Measurements from ENCODE around the gene SGSM2. TPM values are rescaled to one million over a fixed set of nuclear protein-coding genes. Genes with fewer than 3 reads are reported as not detected.
A peak's percentile ranks its signal among the peaks of the same experiment; 100 is the strongest.

The SGSM2 gene
- total RNA-seq, 1 experiment from 2014 or later = 62.0 TPM

DNA sequence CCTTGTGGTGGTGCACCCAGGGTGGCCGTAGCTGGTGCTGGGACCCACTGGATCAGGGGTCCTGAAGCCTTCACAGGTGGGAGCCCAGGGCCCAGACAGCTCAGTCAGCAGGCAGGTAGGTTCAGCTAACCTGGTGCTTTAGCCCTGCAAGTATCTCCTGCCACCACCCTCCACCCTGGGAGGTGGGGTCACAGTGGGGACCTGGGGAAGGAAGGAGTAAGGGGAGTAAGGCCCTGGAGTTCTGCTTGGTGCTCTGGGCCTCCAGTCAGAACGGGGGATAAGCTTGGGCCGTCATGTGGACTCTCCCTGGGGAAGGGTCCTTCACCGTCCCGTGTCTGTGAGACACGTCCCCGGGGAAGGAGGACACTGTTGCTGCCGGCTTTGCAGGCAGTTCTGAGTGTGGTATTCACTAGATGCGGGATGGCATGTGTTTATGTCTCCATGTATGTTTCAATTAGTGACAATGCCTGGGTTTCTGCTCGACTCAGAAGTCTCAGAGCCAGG, 20.7 kb downstream of the SGSM2 start:
- Histone ChIP-seq H3K4me2 (peak overlapping the region; percentile 60), H3K79me2 (ENCODE audit: low read depth) (0 out of 2 replicates have a peak, but pooled peaks cover 4% of the 10 kb centered on the region), H3K36me3 (ENCODE audit: low read depth) (no peaks in the 10 kb centered on the region), H3K9me3 (ENCODE audit: insufficient read depth, low read depth) (no peaks in the 10 kb centered on the region), H3K4me3 (no peak overlapping the region), H3K4me1 (replicated peaks; ENCODE audit: insufficient read depth) (peaks cover 50% of the 10 kb centered on the region), H3K9me2 (ENCODE audit: insufficient read depth) (no peaks in the 10 kb centered on the region), H3F3A (ENCODE audit: insufficient read depth, low read depth) (peaks cover 48% of the 10 kb centered on the region), H2AFZ (no peak overlapping the region), H3K27me3 (ENCODE audit: insufficient read depth, low read depth) (no peaks in the 10 kb centered on the region), H3K27ac (peak overlapping the region; percentile 89), H4K20me1 (ENCODE audit: insufficient read depth) (peaks cover 3% of the 10 kb centered on the region; the same call in 1 of the 2 replicates)
- intact Hi-C loops (cut with micrococcal nuclease; ENCODE audit: unreplicated experiment) = loop anchor here (2.0 to 5.0 kb wide), 5 partner anchors 35 to 306 kb away; partner anchors contain the start of genes MNT, SMG6 and SRR
- ChIA-PET POLR2A (ENCODE audit: unreplicated experiment) (no interaction called here), CTCF (interaction anchor here (0.7 kb wide), 1 partner anchor 22 kb away, joined by 3 read pairs; no protein-coding TSS in a partner anchor)
- BruUV-seq (replicated peaks) = no TSS peak
- TF ChIP-seq, protein P1, sequence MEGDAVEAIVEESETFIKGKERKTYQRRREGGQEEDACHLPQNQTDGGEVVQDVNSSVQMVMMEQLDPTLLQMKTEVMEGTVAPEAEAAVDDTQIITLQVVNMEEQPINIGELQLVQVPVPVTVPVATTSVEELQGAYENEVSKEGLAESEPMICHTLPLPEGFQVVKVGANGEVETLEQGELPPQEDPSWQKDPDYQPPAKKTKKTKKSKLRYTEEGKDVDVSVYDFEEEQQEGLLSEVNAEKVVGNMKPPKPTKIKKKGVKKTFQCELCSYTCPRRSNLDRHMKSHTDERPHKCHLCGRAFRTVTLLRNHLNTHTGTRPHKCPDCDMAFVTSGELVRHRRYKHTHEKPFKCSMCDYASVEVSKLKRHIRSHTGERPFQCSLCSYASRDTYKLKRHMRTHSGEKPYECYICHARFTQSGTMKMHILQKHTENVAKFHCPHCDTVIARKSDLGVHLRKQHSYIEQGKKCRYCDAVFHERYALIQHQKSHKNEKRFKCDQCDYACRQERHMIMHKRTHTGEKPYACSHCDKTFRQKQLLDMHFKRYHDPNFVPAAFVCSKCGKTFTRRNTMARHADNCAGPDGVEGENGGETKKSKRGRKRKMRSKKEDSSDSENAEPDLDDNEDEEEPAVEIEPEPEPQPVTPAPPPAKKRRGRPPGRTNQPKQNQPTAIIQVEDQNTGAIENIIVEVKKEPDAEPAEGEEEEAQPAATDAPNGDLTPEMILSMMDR (conservative IDR thresholded peaks at IDR 0.05) = no peak
- no peak for TF ChIP-seq EZH2 (IDR thresholded peaks at IDR 0.05; ENCODE audit: low read depth)
- no peak for DNase-seq

DNA sequence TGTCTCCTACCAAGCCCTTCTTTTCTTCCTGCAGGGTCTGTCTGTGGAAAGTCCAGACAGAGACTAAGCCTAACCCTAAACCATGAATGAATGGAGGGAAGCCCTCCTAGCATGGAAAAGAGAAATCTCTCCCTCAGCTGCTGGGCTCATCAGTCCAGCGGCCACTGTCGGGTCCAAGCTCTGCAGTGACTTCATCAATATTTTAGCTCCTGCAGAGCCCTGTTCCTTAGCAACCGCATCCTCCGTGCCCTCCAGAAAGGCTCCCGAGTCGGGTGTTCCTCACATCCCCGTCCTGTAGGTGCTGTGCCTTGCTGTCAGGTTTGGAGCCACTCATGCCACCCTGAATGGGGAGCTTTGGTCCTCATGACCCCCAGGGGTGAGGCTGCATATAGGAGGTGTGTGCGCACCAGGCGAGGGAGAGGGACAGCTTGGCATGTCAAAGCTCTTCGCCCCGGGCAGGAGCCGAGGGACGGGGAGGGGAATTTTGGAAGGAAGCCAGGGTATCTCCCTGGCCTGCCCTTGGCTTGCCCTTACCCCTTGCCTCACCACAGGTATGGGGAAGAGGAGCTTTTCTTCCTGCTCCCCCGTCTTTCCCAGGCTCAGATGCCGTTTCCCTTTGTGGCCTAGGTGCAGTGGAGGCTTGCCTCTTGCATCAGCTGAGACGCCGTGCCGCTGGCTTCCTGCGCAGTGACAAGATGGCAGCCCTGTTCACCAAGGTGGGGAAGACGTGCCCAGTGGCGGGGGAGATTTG, 23.9 kb downstream of the SGSM2 start:
- Histone ChIP-seq H3K27ac (no peak overlapping the region), H3K36me3 (ENCODE audit: low read depth) (no peaks in the 10 kb centered on the region), H3K27me3 (ENCODE audit: insufficient read depth, low read depth) (no peaks in the 10 kb centered on the region), H3K79me2 (ENCODE audit: low read depth) (no peaks in the 10 kb centered on the region), H2AFZ (no peak overlapping the region), H3F3A (ENCODE audit: insufficient read depth, low read depth) (peaks cover 38% of the 10 kb centered on the region), H3K9me3 (ENCODE audit: insufficient read depth, low read depth) (no peaks in the 10 kb centered on the region), H3K4me1 (replicated peaks; ENCODE audit: insufficient read depth) (peaks cover 43% of the 10 kb centered on the region), H3K4me3 (no peak overlapping the region), H3K9me2 (ENCODE audit: insufficient read depth) (no peaks in the 10 kb centered on the region), H3K4me2 (no peak overlapping the region), H4K20me1 (ENCODE audit: insufficient read depth) (0 out of 2 replicates have a peak, but pooled peaks cover 3% of the 10 kb centered on the region)
- intact Hi-C loops (cut with micrococcal nuclease; ENCODE audit: unreplicated experiment) = no loop called here
- TF ChIP-seq, protein P1 (conservative IDR thresholded peaks at IDR 0.05) = no peak
- TF ChIP-seq EZH2 (IDR thresholded peaks at IDR 0.05; ENCODE audit: low read depth) = no peak
- BruUV-seq (replicated peaks) = no TSS peak
- DNase-seq = peak; percentile 72 to 84
- POLR2A ChIA-PET (ENCODE audit: unreplicated experiment) = interaction anchor here (0.5 to 1.4 kb wide), 10 partner anchors 8 to 258 kb away, joined by 3 to 6 read pairs (median 4); partner anchors contain the start of gene TSR1
- CTCF ChIA-PET = interaction anchor here (0.6 to 1.3 kb wide), 6 partner anchors 13 to 314 kb away, joined by 3 to 11 read pairs (median 6); no protein-coding TSS in a partner anchor

DNA sequence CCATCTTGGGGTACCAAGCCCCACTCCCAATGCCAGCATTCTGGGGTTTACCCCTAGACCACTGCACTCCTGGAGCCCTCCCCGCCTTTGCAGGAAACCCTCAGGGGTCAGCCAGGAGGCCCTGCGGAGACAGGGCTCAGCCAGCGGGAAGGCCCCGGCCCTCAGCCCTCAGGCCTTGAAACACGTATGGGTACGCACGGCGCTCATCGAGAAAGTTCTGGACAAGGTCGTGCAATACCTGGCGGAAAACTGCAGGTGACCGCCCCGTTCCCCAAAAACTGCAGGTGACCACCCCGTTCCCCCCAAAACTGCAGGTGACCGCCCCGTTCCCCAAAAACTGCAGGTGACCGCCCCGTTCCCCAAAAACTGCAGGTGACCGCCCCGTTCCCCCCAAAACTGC, 24.7 kb downstream of the SGSM2 start:
- DNase-seq = no peak
- Histone ChIP-seq H3K79me2 (ENCODE audit: low read depth) (no peaks in the 10 kb centered on the region), H2AFZ (no peak overlapping the region), H3K36me3 (ENCODE audit: low read depth) (no peaks in the 10 kb centered on the region), H3F3A (ENCODE audit: insufficient read depth, low read depth) (peaks cover 38% of the 10 kb centered on the region), H3K4me1 (replicated peaks; ENCODE audit: insufficient read depth) (peaks cover 43% of the 10 kb centered on the region), H4K20me1 (ENCODE audit: insufficient read depth) (0 out of 2 replicates have a peak, but pooled peaks cover 3% of the 10 kb centered on the region), H3K9me3 (ENCODE audit: insufficient read depth, low read depth) (no peaks in the 10 kb centered on the region), H3K27ac (no peak overlapping the region), H3K4me3 (no peak overlapping the region), H3K4me2 (no peak overlapping the region), H3K9me2 (ENCODE audit: insufficient read depth) (no peaks in the 10 kb centered on the region), H3K27me3 (ENCODE audit: insufficient read depth, low read depth) (no peaks in the 10 kb centered on the region)
- CTCF ChIA-PET = interaction anchor here (1.2 kb wide), 1 partner anchor 20 kb away, joined by 7 read pairs; no protein-coding TSS in a partner anchor
- TF ChIP-seq EZH2 (IDR thresholded peaks at IDR 0.05; ENCODE audit: low read depth) = no peak
- TF ChIP-seq, protein P1 (conservative IDR thresholded peaks at IDR 0.05) = no peak
- POLR2A ChIA-PET (ENCODE audit: unreplicated experiment) = interaction anchor here (0.5 to 0.6 kb wide), 4 partner anchors 9 to 257 kb away, joined by 3 to 5 read pairs (median 4); partner anchors contain the start of gene TSR1
- intact Hi-C loops (cut with micrococcal nuclease; ENCODE audit: unreplicated experiment) = no loop called here
- no TSS peak for BruUV-seq (replicated peaks)
